ENCODE results near the gene ANKRD7.

The ANKRD7 gene, protein sequence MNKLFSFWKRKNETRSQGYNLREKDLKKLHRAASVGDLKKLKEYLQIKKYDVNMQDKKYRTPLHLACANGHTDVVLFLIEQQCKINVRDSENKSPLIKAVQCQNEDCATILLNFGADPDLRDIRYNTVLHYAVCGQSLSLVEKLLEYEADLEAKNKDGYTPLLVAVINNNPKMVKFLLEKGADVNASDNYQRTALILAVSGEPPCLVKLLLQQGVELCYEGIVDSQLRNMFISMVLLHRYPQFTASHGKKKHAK

DNA sequence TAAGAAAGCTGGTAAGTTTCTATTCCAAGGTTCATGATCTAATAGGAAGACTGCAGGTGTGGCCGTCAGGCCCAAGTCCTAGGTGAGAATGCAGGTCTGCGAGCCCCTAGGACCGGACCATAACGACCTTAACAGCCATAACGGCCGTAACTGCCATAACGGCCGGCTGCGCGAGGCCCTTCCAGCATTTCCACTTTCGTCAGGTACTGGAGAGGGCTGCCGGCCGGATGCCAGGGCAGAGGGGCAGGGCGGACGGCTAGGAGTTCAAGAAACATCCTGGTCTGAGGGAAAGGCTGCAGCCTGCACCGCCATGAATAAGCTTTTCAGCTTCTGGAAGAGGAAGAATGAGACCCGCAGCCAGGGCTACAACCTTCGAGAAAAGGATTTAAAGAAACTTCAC, at the start of gene ANKRD7:
TSS of gene ANKRD7 (plus strand) at position 184 of the 400 bp plus-strand sequence. CDS start at position 311, 127 bp downstream.
- no peak for TF ChIP-seq POLR2A (IDR thresholded peaks at IDR 0.05; ENCODE audit: low read depth, low read length)
- FAIRE-seq (no peak), DNase-seq (ENCODE audit: insufficient read length, low spot score) (no peak)

DNA sequence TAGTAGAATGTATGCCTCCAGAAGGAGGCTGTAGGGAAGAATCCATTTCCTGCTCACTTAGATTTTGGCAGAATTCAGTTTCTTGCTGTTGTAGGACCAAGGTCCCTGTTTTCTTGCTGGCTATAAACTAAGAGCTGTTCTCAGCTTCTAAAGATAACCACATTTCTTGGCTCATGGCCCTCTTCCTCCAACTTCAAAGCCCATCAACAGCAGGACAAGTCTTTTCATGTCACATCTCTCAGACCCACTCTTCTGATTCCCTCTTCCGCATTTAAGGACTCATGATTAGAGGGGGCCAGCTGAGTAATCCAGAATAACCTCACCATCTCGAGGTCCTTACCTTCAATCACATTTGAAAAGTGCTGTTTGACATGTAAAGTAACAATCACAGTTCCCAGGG, 48.8 kb upstream of the ANKRD7 start:
- FAIRE-seq (no peak), DNase-seq (ENCODE audit: insufficient read length, low spot score) (no peak)
- no peak for TF ChIP-seq POLR2A (IDR thresholded peaks at IDR 0.05; ENCODE audit: low read depth, low read length)

DNA sequence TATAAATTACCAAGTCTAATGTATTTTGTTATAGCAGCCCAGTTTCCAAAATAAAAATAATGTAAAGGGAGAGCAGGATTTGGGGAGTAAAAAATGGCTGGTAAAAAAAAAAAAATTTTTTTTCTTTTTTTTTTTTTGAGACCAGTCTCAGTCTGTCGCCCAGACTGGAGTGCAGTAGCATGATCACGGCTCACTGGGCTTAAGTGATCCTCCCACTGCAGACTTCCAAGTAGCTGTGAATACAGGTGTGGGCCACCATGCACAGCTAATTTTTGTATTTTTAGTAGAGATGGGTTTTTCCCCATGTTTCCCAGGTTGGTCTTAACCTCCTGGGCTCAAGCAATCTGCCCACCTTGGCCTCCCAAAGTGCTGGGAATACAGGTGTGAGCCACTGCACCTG, 45.3 kb upstream of the ANKRD7 start:
- TF ChIP-seq POLR2A (IDR thresholded peaks at IDR 0.05; ENCODE audit: low read depth, low read length), result no peak
- FAIRE-seq (no peak), DNase-seq (ENCODE audit: insufficient read length, low spot score) (no peak)

DNA sequence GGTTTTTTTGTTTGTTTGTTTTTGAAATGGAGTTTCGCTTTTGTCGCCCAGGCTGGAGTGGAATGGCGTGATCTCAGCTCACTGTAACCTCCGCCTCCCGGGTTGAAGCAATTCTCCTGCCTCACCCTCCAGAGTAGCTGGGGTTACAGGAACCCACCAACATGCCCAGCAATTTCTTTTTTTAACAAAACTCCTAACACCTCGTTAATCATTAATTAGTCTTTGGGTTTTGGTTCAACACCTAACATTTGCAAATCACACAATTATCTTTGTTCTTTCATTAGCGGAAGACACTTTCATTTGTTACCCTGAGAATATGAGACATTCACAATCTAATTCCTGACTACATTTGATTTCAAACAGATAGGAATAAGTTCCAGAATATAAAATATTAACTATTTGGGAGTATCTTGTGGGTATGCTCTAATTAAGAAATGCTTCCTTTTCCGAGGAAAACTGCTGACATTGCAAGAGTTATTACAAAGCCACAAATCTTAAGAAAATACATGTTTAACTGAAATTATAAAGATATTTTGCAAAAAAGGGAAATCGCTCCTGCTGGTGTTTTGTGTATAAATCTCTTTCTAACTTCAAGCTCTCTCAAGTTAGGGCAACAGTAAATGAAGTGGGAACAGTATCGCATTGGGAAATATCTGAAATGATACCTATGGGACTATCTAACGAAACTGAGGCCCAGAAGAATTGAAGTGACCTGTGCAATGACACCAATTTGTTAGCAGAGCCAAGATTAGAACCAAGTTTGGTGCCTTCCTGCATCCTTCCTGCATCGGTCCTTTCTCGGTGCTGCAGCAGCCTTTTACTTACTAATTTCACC, 41.7 kb upstream of the ANKRD7 start:
- FAIRE-seq (no peak), DNase-seq (ENCODE audit: insufficient read length, low spot score) (no peak)
- TF ChIP-seq POLR2A (IDR thresholded peaks at IDR 0.05; ENCODE audit: low read depth, low read length), result no peak

DNA sequence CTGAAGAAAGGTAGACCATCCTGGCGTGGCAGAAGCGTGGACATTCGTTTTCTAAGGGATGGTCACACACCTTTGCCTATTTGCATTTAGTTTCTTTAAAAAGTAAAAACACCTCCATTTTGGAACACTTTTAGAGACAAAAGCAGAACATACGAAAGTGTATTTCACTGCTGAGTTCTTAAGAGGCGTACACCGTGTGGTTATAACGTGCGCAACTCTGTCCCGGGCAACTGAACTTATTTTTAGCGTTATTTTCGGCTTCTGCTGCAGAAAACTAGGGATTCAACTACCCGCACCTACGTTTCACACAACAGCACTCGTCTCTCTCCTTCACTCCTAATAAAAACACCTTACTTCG, 41.1 kb upstream of the ANKRD7 start:
- no peak for DNase-seq (ENCODE audit: insufficient read length, low spot score)
- FAIRE-seq, result no peak
- no peak for TF ChIP-seq POLR2A (IDR thresholded peaks at IDR 0.05; ENCODE audit: low read depth, low read length)

DNA sequence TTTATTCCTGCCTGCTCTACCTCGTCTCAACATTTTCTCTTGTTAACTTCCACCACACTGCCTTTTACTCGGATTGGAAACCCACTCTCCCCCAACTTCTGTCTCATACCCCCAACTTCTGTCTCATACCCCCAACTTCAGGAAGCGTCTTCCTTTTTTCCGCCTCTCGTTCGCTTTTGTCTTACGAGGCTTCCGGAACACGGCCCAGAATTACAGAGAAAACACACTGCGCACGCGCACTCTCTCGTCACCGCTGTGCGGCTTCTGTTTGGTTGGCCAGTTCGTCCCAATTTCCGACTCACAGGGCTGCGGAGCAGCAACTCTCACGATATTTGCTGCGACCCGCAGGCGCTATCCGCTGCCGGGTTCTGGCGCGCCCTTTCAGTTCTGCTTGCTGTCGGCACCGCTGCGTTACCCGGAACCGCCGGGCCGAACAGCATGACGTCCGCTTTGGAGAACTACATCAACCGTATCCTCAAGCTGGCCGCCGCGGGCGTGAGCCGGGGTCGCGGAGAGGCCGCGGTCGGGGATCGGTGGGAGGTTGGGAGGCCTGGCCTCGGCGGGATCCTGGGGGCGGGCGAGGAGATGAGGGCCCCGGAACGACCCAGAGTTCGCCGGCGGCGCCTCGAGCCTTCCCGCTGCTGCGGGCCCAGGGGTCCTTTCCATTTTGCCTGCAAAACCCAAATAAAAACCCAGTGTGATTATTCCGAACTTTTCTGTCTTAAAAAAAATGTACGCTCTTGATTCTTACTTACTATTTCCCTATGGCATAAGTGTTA, 40.5 kb upstream of the ANKRD7 start, which contains the start of gene LSM8:
TSS of gene LSM8 (plus strand) at position 379 of the 779 bp plus-strand sequence. CDS start at position 439, 60 bp downstream.
- peak; percentile 98 for FAIRE-seq
- DNase-seq (ENCODE audit: insufficient read length, low spot score), result peak; percentile 75
- peak; percentile 87 for TF ChIP-seq POLR2A (IDR thresholded peaks at IDR 0.05; ENCODE audit: low read depth, low read length)

DNA sequence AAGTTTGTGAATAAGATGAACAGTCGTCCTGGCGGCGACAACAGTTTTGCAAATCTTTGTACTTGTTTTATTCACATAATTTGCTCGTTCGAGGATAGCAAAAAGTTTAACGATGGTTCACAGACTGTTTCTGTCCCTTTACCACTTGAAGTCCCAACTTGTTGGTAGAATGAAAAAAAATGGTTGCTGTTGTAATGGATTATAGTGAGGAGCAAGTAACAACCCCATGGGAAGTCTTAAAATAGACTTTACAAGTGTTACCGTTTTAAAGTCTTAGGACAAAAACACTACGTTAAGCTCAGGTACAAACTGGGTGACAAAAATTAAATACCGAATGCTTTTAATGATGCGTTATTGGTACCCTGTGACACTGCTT, 40.0 kb upstream of the ANKRD7 start:
- FAIRE-seq, result no peak
- no peak for TF ChIP-seq POLR2A (IDR thresholded peaks at IDR 0.05; ENCODE audit: low read depth, low read length)
- DNase-seq (ENCODE audit: insufficient read length, low spot score), result no peak

DNA sequence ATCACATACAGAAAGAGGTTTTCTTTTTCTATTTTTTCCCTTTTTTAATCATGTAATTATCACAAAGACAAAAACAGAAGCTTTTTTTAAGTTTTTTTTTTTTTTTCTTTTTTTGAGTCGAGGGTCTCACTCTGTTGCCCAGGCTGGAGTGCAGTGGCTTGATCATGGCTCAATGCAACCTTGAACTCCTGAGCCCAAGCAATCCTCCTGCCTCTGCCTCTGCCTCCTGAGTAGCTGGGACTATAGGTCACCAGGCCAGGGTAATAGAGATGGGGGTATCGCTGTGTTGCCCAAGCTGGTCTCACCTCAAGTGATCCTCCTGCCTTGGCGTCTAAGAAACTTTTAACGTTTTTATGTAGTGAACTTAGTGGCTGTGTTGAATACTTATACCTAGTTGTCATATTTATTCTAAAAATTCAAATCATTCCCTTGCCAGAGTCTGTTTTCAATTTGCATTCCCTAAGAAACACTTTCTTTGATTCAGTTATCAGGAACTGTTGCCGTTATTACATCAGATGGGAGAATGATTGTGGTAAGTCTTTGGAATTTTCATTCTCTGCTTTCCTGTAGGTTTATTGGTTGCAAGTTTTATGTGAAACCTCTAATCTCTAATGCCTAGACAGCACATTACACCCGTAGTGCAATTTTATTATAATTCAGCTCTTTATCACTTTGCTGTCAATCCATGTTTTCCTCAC, 39.2 kb upstream of the ANKRD7 start:
- TF ChIP-seq POLR2A (IDR thresholded peaks at IDR 0.05; ENCODE audit: low read depth, low read length), result no peak
- FAIRE-seq, result peak; percentile 20
- DNase-seq (ENCODE audit: insufficient read length, low spot score), result no peak

DNA sequence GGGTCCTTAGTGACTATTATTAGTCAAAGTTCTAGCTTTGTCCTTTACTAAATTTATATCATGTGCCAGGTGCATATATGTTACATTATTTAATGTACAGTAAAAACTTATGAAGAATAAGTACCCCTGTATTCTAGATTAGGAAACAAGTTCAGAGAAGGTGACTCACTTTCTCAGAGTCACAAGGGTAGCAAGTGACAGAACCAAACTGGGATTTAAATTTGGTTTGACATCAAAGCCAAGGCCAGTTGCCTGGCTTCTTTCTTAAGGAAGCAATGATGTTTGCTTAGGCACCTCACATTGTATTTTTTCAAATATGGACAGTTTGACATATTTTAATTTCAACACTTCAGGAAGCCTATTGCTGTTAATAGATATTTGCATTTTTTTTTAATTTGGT, 38.0 kb upstream of the ANKRD7 start:
- DNase-seq (ENCODE audit: insufficient read length, low spot score) (no peak), FAIRE-seq (no peak)
- no peak for TF ChIP-seq POLR2A (IDR thresholded peaks at IDR 0.05; ENCODE audit: low read depth, low read length)

DNA sequence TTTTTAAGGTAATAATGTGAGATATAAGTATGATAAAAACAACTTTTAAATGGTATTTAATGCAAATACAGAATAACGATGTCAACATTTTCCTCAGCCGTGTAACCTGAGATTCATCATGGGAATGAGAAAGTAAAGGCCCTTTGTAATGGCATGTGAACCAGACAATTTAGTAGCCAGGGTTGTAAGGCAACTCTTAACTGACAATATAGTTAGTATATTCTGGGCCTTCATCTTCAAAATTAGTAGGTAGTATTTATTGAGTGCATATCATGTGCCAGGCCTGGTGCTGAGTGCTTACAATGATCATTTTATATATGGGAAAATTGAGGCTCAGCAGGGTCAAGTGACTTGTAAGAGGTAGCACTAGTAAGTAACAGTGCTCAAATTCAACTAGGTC, 29.9 kb upstream of the ANKRD7 start:
- FAIRE-seq (no peak), DNase-seq (ENCODE audit: insufficient read length, low spot score) (no peak)
- TF ChIP-seq POLR2A (IDR thresholded peaks at IDR 0.05; ENCODE audit: low read depth, low read length), result no peak

DNA sequence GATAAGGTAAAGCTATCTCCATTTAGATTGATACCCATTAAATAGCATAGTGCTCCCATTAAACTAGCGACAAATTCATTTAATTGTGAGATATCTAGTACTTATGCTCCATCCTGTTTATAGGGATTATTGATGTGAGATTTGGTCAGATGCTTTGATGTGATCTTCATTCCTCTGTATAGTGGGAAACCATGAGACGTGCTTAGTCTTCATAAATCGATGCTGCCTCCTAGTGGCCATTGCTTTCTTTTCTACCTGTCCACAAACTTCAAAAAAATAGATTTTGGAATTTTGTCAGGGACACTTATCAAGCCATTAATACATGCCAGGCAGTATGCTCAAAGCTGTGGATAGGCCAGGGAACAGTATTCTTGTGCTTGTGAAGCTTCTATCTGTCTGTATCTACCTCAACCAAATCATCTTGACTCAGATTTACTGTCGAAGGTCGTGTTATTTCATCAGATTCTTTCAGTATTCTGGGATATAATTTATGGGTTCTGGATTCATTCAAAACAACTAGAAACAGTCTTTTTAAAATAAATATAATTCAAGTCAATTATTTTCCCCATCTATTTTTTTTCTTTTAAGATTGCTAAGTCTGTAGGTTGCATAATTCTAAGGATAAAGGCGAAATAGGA, 28.5 kb upstream of the ANKRD7 start:
- peak; percentile 96 for FAIRE-seq
- DNase-seq (ENCODE audit: insufficient read length, low spot score), result no peak
- no peak for TF ChIP-seq POLR2A (IDR thresholded peaks at IDR 0.05; ENCODE audit: low read depth, low read length)

DNA sequence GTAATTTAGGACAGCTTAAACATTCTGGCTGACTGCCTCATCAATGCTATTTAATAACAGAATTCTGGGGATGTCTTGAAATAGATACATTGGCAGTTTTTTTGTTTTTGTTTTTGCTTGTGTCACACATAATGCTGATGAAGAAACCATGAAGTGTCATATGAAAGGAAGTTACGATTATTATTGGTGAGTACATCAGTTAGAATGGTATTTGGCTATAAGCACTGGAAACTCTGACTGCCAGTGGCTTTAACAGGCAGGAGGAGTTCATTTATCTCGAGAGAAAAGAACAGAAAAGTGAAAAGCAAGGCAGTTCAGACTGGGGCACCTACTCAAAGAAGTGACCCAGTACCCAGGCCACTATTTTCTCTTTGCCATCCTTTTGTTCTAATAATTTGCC, 22.4 kb upstream of the ANKRD7 start:
- no peak for FAIRE-seq

More for the DNA sequence above, 22.4 kb upstream of the ANKRD7 start:
- no peak for DNase-seq (ENCODE audit: insufficient read length, low spot score)
- TF ChIP-seq POLR2A (IDR thresholded peaks at IDR 0.05; ENCODE audit: low read depth, low read length), result no peak
